ENCODE results near the gene TOPBP1. TPM values are rescaled to one million over a fixed set of nuclear protein-coding genes. Genes with fewer than 3 reads are reported as not detected.

The TOPBP1 gene
- total and polyA plus RNA-seq, 2 of the 4 experiments (the other 2 are of a cell fraction) = 19.5 to 50.5 TPM

DNA sequence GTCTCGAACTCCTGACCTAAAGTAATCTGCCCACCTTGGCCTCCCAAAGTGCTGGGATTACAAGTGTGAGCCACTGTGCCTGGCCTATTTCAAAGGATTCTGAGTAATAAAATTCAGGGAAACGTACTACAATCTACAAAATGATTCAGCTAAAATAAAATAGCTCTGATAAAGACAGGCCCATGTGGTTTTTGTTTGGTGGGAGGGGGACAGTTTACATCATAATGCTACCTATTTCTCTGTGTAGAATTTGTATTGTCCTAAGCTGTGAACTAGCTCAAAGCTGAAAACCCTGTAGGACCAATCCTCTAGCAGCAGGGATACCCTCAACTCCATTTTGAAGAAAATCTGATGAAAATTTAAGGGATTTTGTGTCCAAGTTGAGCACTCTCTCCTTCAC, 62.5 kb downstream of the TOPBP1 start:
- WGBS, 2 experiments (ENCODE audit: extremely low coverage in 2 of 2, insufficient read length in 1 of 2) = no CpG with 5 or more reads among the region's 2 CpGs
- Histone ChIP-seq H2BK15ac (ENCODE audit: low read depth, low read length) (no peak overlapping the region), H2AFZ (replicated peaks; ENCODE audit: low read length, poor library complexity) (no peak overlapping the region), H3K4me1 (ENCODE audit: control insufficient read depth, insufficient read depth, low read length) (no peaks in the 10 kb centered on the region; the same call in 1 of the 2 replicates), H2BK5ac (ENCODE audit: low read depth, low read length, poor library complexity, severe bottlenecking) (no peak overlapping the region), H3K56ac (ENCODE audit: extremely low read depth, insufficient read depth, low read length) (no peak overlapping the region), H3K4me2 (ENCODE audit: low read depth, low read length) (no peak overlapping the region), H3K18ac (ENCODE audit: low read depth, low read length) (no peak overlapping the region), H2BK120ac (ENCODE audit: low read depth, low read length) (no peak overlapping the region), H3K79me1 (ENCODE audit: low read depth in 1 of 2, low read length in 2 of 2) (no peaks in the 10 kb centered on the region; a peak in 1 of 4 replicates), H3K14ac (replicated peaks; ENCODE audit: low read depth, low read length) (no peak overlapping the region), H3K27me3 (ENCODE audit: control insufficient read depth, insufficient read depth, low read length) (no peaks in the 10 kb centered on the region), H3K4ac (ENCODE audit: low read depth, low read length) (no peak overlapping the region), H3K23ac (ENCODE audit: low read depth, low read length) (no peak overlapping the region), H3K9me3 (ENCODE audit: control insufficient read depth, insufficient read depth, low read length) (no peaks in the 10 kb centered on the region), H4K91ac (ENCODE audit: insufficient read depth, low read depth, low read length) (no peak overlapping the region), H4K5ac (ENCODE audit: low read depth, low read length) (no peak overlapping the region), H2AK5ac (ENCODE audit: low read depth, low read length) (no peak overlapping the region), H3K4me3 (ENCODE audit: insufficient read depth, low read depth, low read length) (no peak overlapping the region), H2BK20ac (ENCODE audit: low read depth, low read length) (no peak overlapping the region), H2AK9ac (replicated peaks; ENCODE audit: low read depth, low read length, poor library complexity) (no peak overlapping the region), H3K27ac (ENCODE audit: insufficient read depth, low read length) (no peak overlapping the region), H3K9ac (ENCODE audit: low read depth, low read length) (no peak overlapping the region), H3K9me1 (ENCODE audit: insufficient read depth, low read length) (no peaks in the 10 kb centered on the region), H4K20me1 (ENCODE audit: insufficient read depth, low read length) (no peaks in the 10 kb centered on the region), H4K8ac (ENCODE audit: low read depth in 2 of 2, low read length in 2 of 2) (no peak overlapping the region), H3K36me3 (ENCODE audit: control insufficient read depth, insufficient read depth, low read length) (0 out of 2 replicates have a peak, but pooled peaks cover 1% of the 10 kb centered on the region)
- dilution Hi-C loops (cut with HindIII; ENCODE audit: low sequenced_read_pairs, unreplicated experiment) = no loop called here
- CTCF ChIA-PET = no interaction called here
- POLR2A ChIA-PET (ENCODE audit: unreplicated experiment) = no interaction called here
- no peak for DNase-seq
- TF ChIP-seq MAZ (IDR thresholded peaks at IDR 0.05; ENCODE audit: borderline replicate concordance, low read depth, low read length) = no peak
- TF ChIP-seq, protein P1, sequence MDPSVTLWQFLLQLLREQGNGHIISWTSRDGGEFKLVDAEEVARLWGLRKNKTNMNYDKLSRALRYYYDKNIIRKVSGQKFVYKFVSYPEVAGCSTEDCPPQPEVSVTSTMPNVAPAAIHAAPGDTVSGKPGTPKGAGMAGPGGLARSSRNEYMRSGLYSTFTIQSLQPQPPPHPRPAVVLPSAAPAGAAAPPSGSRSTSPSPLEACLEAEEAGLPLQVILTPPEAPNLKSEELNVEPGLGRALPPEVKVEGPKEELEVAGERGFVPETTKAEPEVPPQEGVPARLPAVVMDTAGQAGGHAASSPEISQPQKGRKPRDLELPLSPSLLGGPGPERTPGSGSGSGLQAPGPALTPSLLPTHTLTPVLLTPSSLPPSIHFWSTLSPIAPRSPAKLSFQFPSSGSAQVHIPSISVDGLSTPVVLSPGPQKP (IDR thresholded peaks at IDR 0.05; ENCODE audit: borderline replicate concordance, low read depth, low read length) = no peak
- TF ChIP-seq POLR2A (IDR thresholded peaks at IDR 0.05; ENCODE audit: low read depth, low read length) = no peak
- no peak for TF ChIP-seq RAD21 (IDR thresholded peaks at IDR 0.05; ENCODE audit: low read length)
- no peak for TF ChIP-seq SMC3 (IDR thresholded peaks at IDR 0.05; ENCODE audit: low read depth, low read length)
- TF ChIP-seq CHD1 (IDR thresholded peaks at IDR 0.05; ENCODE audit: low read depth, low read length) = no peak
- no peak for TF ChIP-seq RFX5 (IDR thresholded peaks at IDR 0.05; ENCODE audit: low read depth, low read length)
- no peak for TF ChIP-seq NFE2L2 (IDR thresholded peaks at IDR 0.05; ENCODE audit: low read depth, low read length)
- in situ Hi-C loops (cut with MboI; ENCODE audit: low sequenced_read_pairs) = no loop called here
- no TSS peak for BruUV-seq (replicated peaks)
- intact Hi-C loops (cut with micrococcal nuclease) = no loop called here
- ATAC-seq (ENCODE audit: low read depth) = no peak
